Measurements from ENCODE around the gene ZNF775.

ZNF775 gene

GRCh38 chr7:150378853-150379440 is at the start of gene ZNF775:
Gene ZNF775, plus strand, starts transcription at chr7:150379330. Its CDS starts 9,141 bp downstream, at chr7:150388471.
- DNase-seq (ENCODE audit: extremely low read depth, low read depth), result no peak
- TF ChIP-seq CTCF (IDR thresholded peaks at IDR 0.05; ENCODE audit: low read depth, low read length, missing control alignments), result no peak
- peak within 1 kb of the TSS; percentile 73 for H3K4me3 ChIP-seq (replicated peaks; ENCODE audit: low read depth, low read length)

- no peak overlapping the region for H3K4me3 ChIP-seq (replicated peaks; ENCODE audit: low read depth, low read length)
- TF ChIP-seq CTCF (IDR thresholded peaks at IDR 0.05; ENCODE audit: low read depth, low read length, missing control alignments), result no peak
- DNase-seq (ENCODE audit: extremely low read depth, low read depth), result no peak
Measured at GRCh38 chr7:150329331-150330120, 49.6 kb upstream of the ZNF775 start.

- H3K4me3 ChIP-seq (replicated peaks; ENCODE audit: low read depth, low read length), result no peak overlapping the region
- TF ChIP-seq CTCF (IDR thresholded peaks at IDR 0.05; ENCODE audit: low read depth, low read length, missing control alignments), result no peak
- DNase-seq (ENCODE audit: extremely low read depth, low read depth), result no peak
Measured at GRCh38 chr7:150330211-150330885, 48.8 kb upstream of the ZNF775 start.

- H3K4me3 ChIP-seq (replicated peaks; ENCODE audit: low read depth, low read length), result no peak overlapping the region
- no peak for TF ChIP-seq CTCF (IDR thresholded peaks at IDR 0.05; ENCODE audit: low read depth, low read length, missing control alignments)
Measured at GRCh38 chr7:150332852-150333635, 46.1 kb upstream of the ZNF775 start.

GRCh38 chr7:150333659-150334058 is 45.5 kb upstream of the ZNF775 start:
- no peak for DNase-seq (ENCODE audit: extremely low read depth, low read depth)
- no peak overlapping the region for H3K4me3 ChIP-seq (replicated peaks; ENCODE audit: low read depth, low read length)
- TF ChIP-seq CTCF (IDR thresholded peaks at IDR 0.05; ENCODE audit: low read depth, low read length, missing control alignments), result no peak

More at GRCh38 chr7:150332852-150333635, 46.1 kb upstream of the ZNF775 start:
- DNase-seq (ENCODE audit: extremely low read depth, low read depth), result no peak

- no peak for DNase-seq (ENCODE audit: extremely low read depth, low read depth)
- no peak overlapping the region for H3K4me3 ChIP-seq (replicated peaks; ENCODE audit: low read depth, low read length)
- TF ChIP-seq CTCF (IDR thresholded peaks at IDR 0.05; ENCODE audit: low read depth, low read length, missing control alignments), result no peak
Measured at GRCh38 chr7:150334108-150334507, 45.0 kb upstream of the ZNF775 start.
